GM23338 (cell line): ENCODE measurements around the gene RSBN1L. TPM values are rescaled to one million over a fixed set of nuclear protein-coding genes. Genes with fewer than 3 reads are reported as not detected.
A peak's percentile ranks its signal among the peaks of the same experiment; 100 is the strongest.

Source experiments
- ATAC-seq: fragments of 200-7000 bp; cut with Tn5 transposase; 3 replicates; pipeline ENCODE4 v1.9.1; 2020
- DNase-seq: peaks from one replicate; pipeline ENCODE4 v3.0.0-alpha.2; 2015; ENCODE audit warnings: low spot score
- H2AFZ ChIP-seq: fragments of 200-600 bp; sonication (generic); 2 replicates; pipeline ENCODE4 v1.8.0; 2016; ENCODE audit warnings: antibody characterized with exemption, mild to moderate bottlenecking, moderate library complexity
- H3F3A ChIP-seq: fragments of 200-600 bp; sonication (generic); replicated peaks from 2 replicates; pipeline ENCODE4 v1.8.0; 2017; ENCODE audit warnings: antibody characterized with exemption, mixed run types, low read depth
- H3K27ac ChIP-seq: fragments of 200-600 bp; sonication (generic); 2 replicates; pipeline ENCODE4 v1.6.1; 2016; ENCODE audit warnings: low read depth
- H3K27me3 ChIP-seq: fragments of 200-600 bp; sonication (generic); 2 replicates; pipeline ENCODE4 v1.8.0; 2016; ENCODE audit warnings: mild to moderate bottlenecking, mixed run types, moderate library complexity; ENCODE audit not compliant: insufficient read depth
- H3K36me3 ChIP-seq: fragments of 200-600 bp; sonication (generic); 2 replicates; pipeline ENCODE4 v1.8.0; 2016; ENCODE audit warnings: mild to moderate bottlenecking; ENCODE audit not compliant: insufficient read depth
- H3K4me1 ChIP-seq: fragments of 200-600 bp; sonication (generic); 2 replicates; pipeline ENCODE4 v1.8.0; 2016; ENCODE audit warnings: mild to moderate bottlenecking, moderate library complexity; ENCODE audit not compliant: insufficient read depth
- H3K4me2 ChIP-seq: fragments of 200-600 bp; sonication (generic); 2 replicates; pipeline ENCODE4 v1.7.1; 2017; ENCODE audit warnings: mixed run types
- H3K4me3 ChIP-seq: fragments of 200-600 bp; sonication (generic); 2 replicates; pipeline ENCODE4 v1.6.1; 2016; ENCODE audit warnings: mixed run types
- H3K79me2 ChIP-seq: fragments of 200-600 bp; sonication (generic); replicated peaks from 2 replicates; pipeline ENCODE4 v1.8.0; 2017; ENCODE audit warnings: mild to moderate bottlenecking; ENCODE audit not compliant: insufficient read depth
- H3K9me2 ChIP-seq: fragments of 200-600 bp; sonication (generic); 2 replicates; pipeline ENCODE4 v1.8.0; 2017; ENCODE audit not compliant: insufficient read depth
- H4K20me1 ChIP-seq: fragments of 200-600 bp; sonication (generic); replicated peaks from 2 replicates; pipeline ENCODE4 v1.8.0; 2017; ENCODE audit warnings: mild to moderate bottlenecking; ENCODE audit not compliant: insufficient read depth
- H3K27ac Mint-ChIP-seq: 2 replicates; pipeline ENCODE4 v1.8.0; 2020; ENCODE audit warnings: inconsistent platforms, mild to moderate bottlenecking, moderate library complexity, mixed read lengths
- H3K27me3 Mint-ChIP-seq: 3 replicates; pipeline ENCODE4 v1.8.0; 2022; ENCODE audit warnings: low read depth, mild to moderate bottlenecking, moderate library complexity, mixed read lengths, inconsistent platforms; ENCODE audit not compliant: insufficient read depth, poor library complexity
- H3K36me3 Mint-ChIP-seq: 3 replicates; pipeline ENCODE4 v1.8.0; 2021; ENCODE audit warnings: low read depth, mild to moderate bottlenecking, inconsistent platforms, moderate library complexity, mixed read lengths
- H3K4me1 Mint-ChIP-seq: 3 replicates; pipeline ENCODE4 v1.8.0; 2020; ENCODE audit warnings: mild to moderate bottlenecking, inconsistent platforms, mixed read lengths
- H3K4me3 Mint-ChIP-seq: 3 replicates; pipeline ENCODE4 v1.8.0; 2021; ENCODE audit warnings: moderate library complexity, mild to moderate bottlenecking, inconsistent platforms, mixed read lengths
- H3K9me3 Mint-ChIP-seq: 3 replicates; pipeline ENCODE4 v1.8.0; 2020; ENCODE audit warnings: moderate library complexity, mild to moderate bottlenecking, inconsistent platforms, mixed read lengths
- EZH2phosphoT487 ChIP-seq: fragments of 200-600 bp; sonication (generic); IDR thresholded peaks from one replicate; pipeline ENCODE4 v1.8.1; 2018; ENCODE audit warnings: antibody characterized with exemption; ENCODE audit not compliant: unreplicated experiment
- NANOG ChIP-seq: IDR thresholded peaks from 2 replicates; pipeline ENCODE4 v1.6.1; 2016; ENCODE audit warnings: antibody characterized with exemption, borderline replicate concordance
- STAT1 ChIP-seq: IDR thresholded peaks from one replicate; pipeline ENCODE4 v1.6.1; 2016; ENCODE audit warnings: antibody characterized with exemption; ENCODE audit not compliant: unreplicated experiment
- ZNF462 ChIP-seq: fragments of 250-450 bp; sonication (Bioruptor Pico); IDR thresholded peaks from 2 replicates; pipeline ENCODE4 v1.5.0; 2020; ENCODE audit warnings: mild to moderate bottlenecking, moderate library complexity
- polyA plus RNA-seq: library from polyadenylated mRNA; unstranded; fragments of >200 nt; fragmentation: Nextera tagmentation; extraction: Ambion mirVana; gene quantifications from 2 replicates; pipeline ENCODE4 v1.2.1, GENCODE V29; 2016
- total RNA-seq: library from RNA; depleted of rRNA; stranded (reverse); fragments of >200 nt; shearing (Covaris generic); gene quantifications from 2 replicates; pipeline ENCODE4 v1.2.3, GENCODE V29; 2014

Gene RSBN1L
- total and polyA plus RNA-seq, 2 experiments from 2014 or later = 9.7 to 19.7 TPM

GRCh38 chr7:77791336-77791735 is 95.1 kb downstream of the RSBN1L start:
- no peaks in the 10 kb centered on the region for H3K9me2 ChIP-seq
- Mint-ChIP-seq H3K4me1 (peaks cover 6% of the 10 kb centered on the region), H3K9me3 (peaks cover 6% of the 10 kb centered on the region; the same call in 2 of the 3 replicates), H3K36me3 (peaks cover 9% of the 10 kb centered on the region), H3K4me3 (no peak overlapping the region; the same call in 2 of the 3 replicates), H3K27ac (peak overlapping the region; percentile 50), H3K27me3 (peaks cover 6% of the 10 kb centered on the region)
- peaks cover 5% of the 10 kb centered on the region; the same call in 1 of the 2 replicates for H4K20me1 ChIP-seq
- no peak for TF ChIP-seq EZH2phosphoT487
- TF ChIP-seq NANOG = peak; percentile 33; the same call in 1 of the 2 replicates
- peak overlapping the region; percentile 12; the same call in 1 of the 2 replicates for H3K4me2 ChIP-seq
- no peak overlapping the region for H2AFZ ChIP-seq
- ATAC-seq (no peak), DNase-seq (no peak)
- H3K27me3 ChIP-seq = no peaks in the 10 kb centered on the region
- H3F3A ChIP-seq = no peaks in the 10 kb centered on the region
- H3K79me2 ChIP-seq = peaks cover 27% of the 10 kb centered on the region
- 0 out of 2 replicates have a peak overlapping the region, but pooled peaks have one; percentile 3 for H3K4me3 ChIP-seq
- peak overlapping the region; percentile 24; the same call in 1 of the 2 replicates for H3K27ac ChIP-seq
- no peaks in the 10 kb centered on the region for H3K36me3 ChIP-seq
- H3K4me1 ChIP-seq = peaks cover 13% of the 10 kb centered on the region

- TF ChIP-seq STAT1 (no peak), ZNF462 (CRISPR knock-in tag) (no peak)
Observed at GRCh38 chr7:77791956-77792355, 95.7 kb downstream of the RSBN1L start.

More at GRCh38 chr7:77791956-77792355, 95.7 kb downstream of the RSBN1L start:
- H3F3A ChIP-seq = no peaks in the 10 kb centered on the region
- H3K9me3 Mint-ChIP-seq = 0 out of 3 replicates have a peak, but pooled peaks cover under 1% of the 10 kb centered on the region
- H3K4me3 Mint-ChIP-seq = no peak overlapping the region
- peaks cover 7% of the 10 kb centered on the region; the same call in 1 of the 2 replicates for H4K20me1 ChIP-seq
- H3K27ac Mint-ChIP-seq = no peak overlapping the region; the same call in 1 of the 2 replicates
- peak overlapping the region; percentile 24; the same call in 1 of the 2 replicates for H3K27ac ChIP-seq
- peaks cover 6% of the 10 kb centered on the region for H3K27me3 Mint-ChIP-seq
- 0 out of 2 replicates have a peak overlapping the region, but pooled peaks have one; percentile 12 for H3K4me2 ChIP-seq
- ATAC-seq (no peak), DNase-seq (no peak)
- H3K4me1 Mint-ChIP-seq = peaks cover 9% of the 10 kb centered on the region
- H3K36me3 ChIP-seq = no peaks in the 10 kb centered on the region
- peaks cover 19% of the 10 kb centered on the region for H3K4me1 ChIP-seq
- no peaks in the 10 kb centered on the region for H3K9me2 ChIP-seq
- H2AFZ ChIP-seq = no peak overlapping the region
- no peak overlapping the region for H3K4me3 ChIP-seq
- no peaks in the 10 kb centered on the region for H3K27me3 ChIP-seq
- peaks cover 5% of the 10 kb centered on the region; the same call in 2 of the 3 replicates for H3K36me3 Mint-ChIP-seq
- peaks cover 33% of the 10 kb centered on the region for H3K79me2 ChIP-seq
